ENCODE data around the gene SH3YL1.

- TF ChIP-seq POLR2AphosphoS5 (IDR thresholded peaks at IDR 0.05; ENCODE audit: low read depth) (no peak), EZH2phosphoT487 (IDR thresholded peaks at IDR 0.05; ENCODE audit: unreplicated experiment) (no peak), CTCF (conservative IDR thresholded peaks at IDR 0.05; ENCODE audit: low read depth in 2 of 2) (no peak), EZH2 (IDR thresholded peaks at IDR 0.05; ENCODE audit: low read depth, unreplicated experiment) (no peak)
These were observed 47.2 kb upstream of the SH3YL1 start for GRCh38 chr2:310994-311393.
